GM21381 (cell line): ENCODE measurements around the gene UPF2.
A peak's percentile ranks its signal among the peaks of the same experiment; 100 is the strongest.
"Not testable (repeated sequence)": the region's sequence is repeated elsewhere in the genome, so short reads cannot be mapped to it uniquely, and the experiment has no call there.

ENCODE experiments used
- ATAC-seq: cut with Tn5 transposase; IDR thresholded peaks from one replicate; pipeline ENCODE4 v1.9.1; 2021; ENCODE audit warnings: mild to moderate bottlenecking, moderate library complexity; ENCODE audit not compliant: unreplicated experiment

UPF2 gene

GRCh38 chr10:12041766-12042408, 722 bp downstream of the UPF2 start:
- ATAC-seq = no peak

DNA sequence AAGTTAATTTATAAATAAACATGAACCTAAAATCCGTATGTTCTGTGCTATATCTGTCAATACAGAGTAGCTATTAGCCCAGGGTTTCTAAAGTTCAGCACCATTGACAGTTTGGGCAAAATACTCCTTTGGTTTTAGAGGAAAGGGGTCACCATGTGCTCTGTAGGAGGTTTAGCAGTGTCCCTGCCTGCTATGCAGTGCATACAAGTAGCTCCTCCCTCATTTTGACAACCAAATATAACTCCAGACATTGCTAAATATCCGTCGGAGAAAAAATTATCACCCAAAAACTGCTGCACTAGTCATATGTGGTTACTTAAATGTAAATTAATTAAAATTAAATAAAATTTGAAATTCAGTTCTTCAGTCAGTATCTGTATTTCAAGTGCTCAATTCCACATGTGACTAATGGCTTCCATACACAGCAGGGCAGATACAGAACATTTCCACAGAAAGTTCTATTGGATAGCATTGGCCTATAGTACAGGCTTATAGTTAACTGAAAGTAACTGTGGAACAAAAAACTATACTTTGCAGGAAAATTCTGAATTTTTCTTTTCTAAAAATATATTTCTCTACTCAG, 6.4 kb downstream of the UPF2 start:
- no peak for ATAC-seq

- ATAC-seq = no peak
Observed at GRCh38 chr10:12031404-12031803, 11.2 kb downstream of the UPF2 start.

DNA sequence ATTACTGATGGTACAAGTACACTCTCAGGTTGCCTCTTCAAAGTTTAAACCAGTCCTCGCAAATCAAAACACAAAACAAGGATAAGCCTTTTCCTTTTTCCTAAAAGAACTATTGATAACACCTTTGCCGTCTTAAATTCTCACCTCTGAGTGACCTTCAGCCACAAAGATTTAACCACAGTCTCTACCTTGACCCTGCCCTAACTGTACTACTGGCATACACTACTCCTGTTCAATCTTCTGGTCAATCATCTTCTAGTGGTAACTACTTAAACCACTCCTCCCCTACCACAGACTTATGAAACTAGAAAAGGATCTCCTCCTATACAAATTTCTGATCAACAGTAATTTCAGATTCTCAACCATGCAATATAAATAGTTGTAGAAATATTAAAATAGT, 15.1 kb downstream of the UPF2 start:
- ATAC-seq = peak; percentile 90

- ATAC-seq = no peak
Observed at GRCh38 chr10:12025591-12025990, 17.0 kb downstream of the UPF2 start.

DNA sequence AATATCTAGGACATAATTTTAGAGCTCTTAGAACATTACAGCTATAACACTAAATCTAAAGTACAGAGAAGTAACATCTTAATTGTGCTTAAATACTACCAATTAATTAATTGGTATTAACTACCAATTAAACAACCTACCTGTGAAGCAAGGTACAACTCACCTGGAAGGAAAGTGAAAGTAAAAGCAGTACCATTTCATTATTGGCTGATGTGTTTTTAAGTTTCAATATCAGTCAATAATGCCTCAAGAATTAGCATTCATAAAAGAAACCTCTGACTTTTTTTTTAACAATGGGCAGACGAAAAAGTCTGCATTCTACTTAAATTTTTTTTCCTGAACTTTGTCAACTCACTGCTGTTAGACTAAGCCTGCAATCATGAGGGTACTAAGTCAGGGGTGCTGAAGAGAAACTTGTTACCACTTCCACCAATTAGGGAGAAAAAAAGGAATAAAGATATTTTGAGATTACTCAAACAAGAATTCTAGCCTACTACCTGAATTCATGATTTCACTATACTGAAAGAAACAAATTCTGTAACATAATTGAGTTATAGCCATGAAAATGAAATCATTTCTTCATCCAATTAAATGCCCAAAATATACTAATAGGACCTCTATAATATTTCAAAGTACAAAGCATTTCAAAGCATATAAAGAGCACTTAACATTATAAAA, 19.9 kb downstream of the UPF2 start:
- ATAC-seq = no peak

- no peak for ATAC-seq
Observed at GRCh38 chr10:12020574-12020973, 22.0 kb downstream of the UPF2 start.

- ATAC-seq = no peak
Observed at GRCh38 chr10:12019283-12019971, 23.2 kb downstream of the UPF2 start.

GRCh38 chr10:12018438-12019282, 23.9 kb downstream of the UPF2 start:
- ATAC-seq = no peak

DNA sequence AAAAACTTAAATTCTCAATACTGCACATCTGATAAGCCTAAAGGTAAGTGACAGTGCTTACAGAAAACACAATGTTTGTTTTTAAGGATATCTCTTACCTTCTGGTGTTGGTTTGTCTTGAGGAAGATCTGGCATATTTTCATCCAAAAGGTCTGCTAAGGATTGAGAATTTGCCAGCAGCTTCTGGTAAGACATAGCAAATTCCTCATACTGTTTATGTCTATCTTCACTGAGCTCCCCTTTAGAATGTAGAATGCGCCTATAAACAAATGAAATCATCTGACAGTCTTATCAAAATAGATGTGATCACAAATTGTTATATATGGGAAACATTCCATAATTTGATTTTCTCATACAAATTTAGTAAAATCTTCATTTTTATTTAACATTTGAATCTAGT, 28.7 kb downstream of the UPF2 start:
- ATAC-seq = no peak

DNA sequence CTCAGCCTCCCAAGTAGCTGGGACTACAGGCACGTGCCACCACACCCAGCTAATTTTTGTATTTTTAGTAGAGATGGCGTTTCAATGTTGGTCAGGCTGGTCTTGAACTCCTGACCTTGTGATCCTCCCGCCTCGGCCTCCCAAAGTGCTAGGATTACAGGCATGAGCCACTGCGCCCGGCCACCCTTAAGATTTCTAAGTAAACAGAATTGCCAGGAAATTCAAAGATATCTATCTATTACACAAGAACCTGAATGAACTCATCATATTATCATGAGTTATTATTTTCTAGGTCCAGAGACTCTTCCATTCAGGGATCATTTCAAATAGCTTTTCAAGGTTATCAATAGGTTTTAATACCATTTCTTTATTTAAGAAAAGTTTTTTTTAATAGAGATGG, 29.2 kb downstream of the UPF2 start:
- not testable (repeated sequence) for ATAC-seq

GRCh38 chr10:12010353-12010752, 32.3 kb downstream of the UPF2 start:
- ATAC-seq = no peak

- not testable (repeated sequence) for ATAC-seq
Observed at GRCh38 chr10:12008842-12009241, 33.8 kb downstream of the UPF2 start.

- ATAC-seq = no peak
Observed at GRCh38 chr10:12006671-12007070, 35.9 kb downstream of the UPF2 start.

DNA sequence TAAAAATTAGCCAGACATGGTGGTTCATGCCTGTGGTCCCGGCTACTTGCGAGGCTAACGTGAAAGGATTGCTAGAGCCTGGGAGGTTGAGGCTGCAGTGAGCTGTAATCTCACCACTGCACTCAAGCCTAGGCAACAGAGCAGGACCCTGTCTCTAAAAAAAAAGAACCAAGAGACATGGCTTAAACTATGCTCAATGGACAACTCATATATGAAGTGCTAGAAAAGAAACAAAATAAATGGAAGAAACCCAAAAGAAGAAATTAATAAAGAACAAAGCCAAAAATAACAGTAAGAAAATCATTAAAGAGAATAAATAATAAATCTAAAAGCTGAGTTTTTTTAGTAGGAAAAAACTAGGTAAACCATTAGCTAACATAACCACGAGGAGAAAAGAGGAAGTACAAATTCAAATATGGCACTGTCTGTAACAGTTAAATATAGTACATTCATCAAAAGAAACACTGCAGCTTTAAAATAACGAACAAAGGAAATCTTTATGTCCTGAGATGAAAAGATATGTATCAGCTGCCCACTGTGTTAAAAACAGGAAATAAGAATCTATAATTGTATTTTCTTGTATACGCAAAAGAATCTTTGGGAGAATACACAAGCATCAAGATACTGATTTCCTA, 48.7 kb downstream of the UPF2 start:
- ATAC-seq = peak; percentile 76

DNA sequence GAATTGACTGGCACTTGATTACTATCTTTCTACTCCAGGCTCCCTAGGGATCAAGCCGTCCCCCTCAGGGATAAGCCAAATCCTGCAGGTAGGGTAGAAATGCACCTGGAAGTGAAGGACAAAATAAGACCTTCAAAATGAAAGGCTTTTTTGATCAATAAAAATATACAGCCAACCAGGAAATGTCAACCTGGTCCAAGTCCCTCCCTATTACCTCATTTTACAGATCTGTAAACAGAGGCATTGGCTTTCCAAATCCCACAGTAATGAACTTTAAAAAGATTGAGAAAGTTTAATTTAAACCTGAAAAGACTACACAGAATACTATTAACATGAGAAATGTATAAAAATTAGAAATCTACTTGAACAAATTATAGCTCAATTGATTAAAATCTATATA, 53.7 kb downstream of the UPF2 start:
- ATAC-seq = no peak

GRCh38 chr10:11986593-11987216, 55.9 kb downstream of the UPF2 start:
- no peak for ATAC-seq

DNA sequence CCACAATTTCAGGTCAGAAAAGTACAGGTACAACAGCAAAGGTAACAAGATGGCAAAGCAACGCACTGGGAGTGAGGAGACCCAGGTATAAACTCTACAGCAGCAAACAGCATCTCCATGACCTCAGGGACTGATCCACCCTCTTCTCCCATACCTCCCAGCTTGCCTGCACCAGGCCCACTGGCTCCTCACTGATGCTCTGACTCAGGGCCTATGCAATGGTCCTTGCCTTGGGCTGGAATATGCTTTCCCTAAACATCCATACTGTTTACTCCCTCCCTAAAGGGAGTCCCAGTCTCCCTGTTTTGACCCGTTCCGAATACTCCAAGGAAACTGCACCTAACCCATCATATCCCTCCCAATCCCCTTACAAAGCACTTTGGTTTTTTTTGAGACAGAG, 60.4 kb downstream of the UPF2 start:
- no peak for ATAC-seq

- ATAC-seq = no peak
Observed at GRCh38 chr10:11975795-11976194, 66.8 kb downstream of the UPF2 start.

GRCh38 chr10:11972523-11972922, 70.1 kb downstream of the UPF2 start:
- ATAC-seq = not testable (repeated sequence)
